Measurements from ENCODE around the gene PDE8A.
A peak's percentile ranks its signal among the peaks of the same experiment; 100 is the strongest.

The PDE8A gene

GRCh38 chr15:85026304-85027032, 44.8 kb downstream of the PDE8A start:
- H3K27ac ChIP-seq (ENCODE audit: low read length) = no peak overlapping the region
- no peaks in the 10 kb centered on the region for H3K27me3 ChIP-seq (replicated peaks; ENCODE audit: insufficient read depth, low read length)
- DNase-seq = no peak
- TF ChIP-seq CTCF (IDR thresholded peaks at IDR 0.05; ENCODE audit: low read length) (no peak), EZH2phosphoT487 (IDR thresholded peaks at IDR 0.05; ENCODE audit: low read length) (no peak), EZH2 (optimal IDR thresholded peaks at IDR 0.05; ENCODE audit: low read depth, low read length) (no peak)
- H3K4me1 ChIP-seq (ENCODE audit: low read length) = peaks cover 19% of the 10 kb centered on the region
- no peaks in the 10 kb centered on the region for H3K9me2 ChIP-seq (replicated peaks; ENCODE audit: insufficient read depth, low read length)
- 0 out of 2 replicates have a peak overlapping the region, but pooled peaks have one; percentile 5 for H3K4me2 ChIP-seq (ENCODE audit: low read depth, low read length)
- no peak overlapping the region for H3K9ac ChIP-seq (ENCODE audit: low read length)
- no peaks in the 10 kb centered on the region for H3K36me3 ChIP-seq (replicated peaks; ENCODE audit: insufficient read depth, low read length)
- no peaks in the 10 kb centered on the region for H3F3A ChIP-seq (ENCODE audit: insufficient read depth, low read length)
- no peak overlapping the region for H3K4me3 ChIP-seq (ENCODE audit: low read length)
- no peaks in the 10 kb centered on the region for H4K20me1 ChIP-seq (ENCODE audit: insufficient read depth, low read length)
- 0 out of 2 replicates have a peak, but pooled peaks cover 13% of the 10 kb centered on the region for H3K79me2 ChIP-seq (ENCODE audit: low read length)
- H2AFZ ChIP-seq (ENCODE audit: low read length) = no peak overlapping the region
- no peaks in the 10 kb centered on the region for H3K9me3 ChIP-seq (replicated peaks; ENCODE audit: insufficient read depth, low read length)

GRCh38 chr15:85027033-85027380, 45.4 kb downstream of the PDE8A start:
- Histone ChIP-seq H3K36me3 (replicated peaks; ENCODE audit: insufficient read depth, low read length) (no peaks in the 10 kb centered on the region), H3K4me1 (ENCODE audit: low read length) (peaks cover 19% of the 10 kb centered on the region), H3K27me3 (replicated peaks; ENCODE audit: insufficient read depth, low read length) (no peaks in the 10 kb centered on the region), H3K4me3 (ENCODE audit: low read length) (no peak overlapping the region), H3K79me2 (ENCODE audit: low read length) (0 out of 2 replicates have a peak, but pooled peaks cover 13% of the 10 kb centered on the region), H2AFZ (ENCODE audit: low read length) (no peak overlapping the region), H3F3A (ENCODE audit: insufficient read depth, low read length) (no peaks in the 10 kb centered on the region), H3K9me2 (replicated peaks; ENCODE audit: insufficient read depth, low read length) (no peaks in the 10 kb centered on the region), H3K4me2 (ENCODE audit: low read depth, low read length) (0 out of 2 replicates have a peak overlapping the region, but pooled peaks have one; percentile 5), H4K20me1 (ENCODE audit: insufficient read depth, low read length) (no peaks in the 10 kb centered on the region), H3K9ac (ENCODE audit: low read length) (no peak overlapping the region), H3K27ac (ENCODE audit: low read length) (no peak overlapping the region), H3K9me3 (replicated peaks; ENCODE audit: insufficient read depth, low read length) (no peaks in the 10 kb centered on the region)
- TF ChIP-seq EZH2 (optimal IDR thresholded peaks at IDR 0.05; ENCODE audit: low read depth, low read length) (no peak), EZH2phosphoT487 (IDR thresholded peaks at IDR 0.05; ENCODE audit: low read length) (no peak), CTCF (IDR thresholded peaks at IDR 0.05; ENCODE audit: low read length) (no peak)
- DNase-seq = no peak

- TF ChIP-seq EZH2phosphoT487 (IDR thresholded peaks at IDR 0.05; ENCODE audit: low read length) (no peak), CTCF (IDR thresholded peaks at IDR 0.05; ENCODE audit: low read length) (no peak), EZH2 (optimal IDR thresholded peaks at IDR 0.05; ENCODE audit: low read depth, low read length) (no peak)
- Histone ChIP-seq H3K9me2 (replicated peaks; ENCODE audit: insufficient read depth, low read length) (no peaks in the 10 kb centered on the region), H4K20me1 (ENCODE audit: insufficient read depth, low read length) (no peaks in the 10 kb centered on the region), H3K79me2 (ENCODE audit: low read length) (0 out of 2 replicates have a peak, but pooled peaks cover 13% of the 10 kb centered on the region), H3K9ac (ENCODE audit: low read length) (no peak overlapping the region), H3K4me1 (ENCODE audit: low read length) (peaks cover 19% of the 10 kb centered on the region), H3K9me3 (replicated peaks; ENCODE audit: insufficient read depth, low read length) (no peaks in the 10 kb centered on the region), H3K36me3 (replicated peaks; ENCODE audit: insufficient read depth, low read length) (no peaks in the 10 kb centered on the region), H3K27me3 (replicated peaks; ENCODE audit: insufficient read depth, low read length) (no peaks in the 10 kb centered on the region), H3K4me3 (ENCODE audit: low read length) (no peak overlapping the region), H2AFZ (ENCODE audit: low read length) (no peak overlapping the region), H3K4me2 (ENCODE audit: low read depth, low read length) (no peak overlapping the region), H3K27ac (ENCODE audit: low read length) (no peak overlapping the region), H3F3A (ENCODE audit: insufficient read depth, low read length) (no peaks in the 10 kb centered on the region)
- DNase-seq = no peak
These were observed 45.8 kb downstream of the PDE8A start for GRCh38 chr15:85027421-85027820.
